IPS-18a (cell line): ENCODE results near the gene BRI3BP.
"Not testable (repeated sequence)": the region's sequence is repeated elsewhere in the genome, so short reads cannot be mapped to it uniquely, and the experiment has no call there.

Source experiments
- H3K27ac ChIP-seq: one replicate; pipeline ENCODE4 v1.5.1; 2013; ENCODE audit warnings: low read length
- H3K27me3 ChIP-seq: one replicate; pipeline ENCODE4 v1.6.1; 2013; ENCODE audit warnings: mild to moderate bottlenecking, low read length; ENCODE audit not compliant: control insufficient read depth, insufficient read depth
- H3K36me3 ChIP-seq: one replicate; pipeline ENCODE4 v1.6.1; 2013; ENCODE audit warnings: low read depth, low read length; ENCODE audit not compliant: control insufficient read depth
- H3K4me1 ChIP-seq: one replicate; pipeline ENCODE4 v1.6.1; 2013; ENCODE audit warnings: low read depth, low read length; ENCODE audit not compliant: control insufficient read depth
- H3K4me3 ChIP-seq: one replicate; pipeline ENCODE4 v1.5.1; 2013; ENCODE audit warnings: low read length
- H3K9ac ChIP-seq: one replicate; pipeline ENCODE4 v1.6.1; 2013; ENCODE audit warnings: mild to moderate bottlenecking, low read length, moderate library complexity
- H3K9me3 ChIP-seq: one replicate; pipeline ENCODE4 v1.6.1; 2013; ENCODE audit warnings: low read depth, low read length; ENCODE audit not compliant: control insufficient read depth

The BRI3BP gene

GRCh38 chr12:125025606-125026235 is 32.3 kb downstream of the BRI3BP start:
- Histone ChIP-seq H3K4me3 (no peak overlapping the region), H3K4me1 (no peaks in the 10 kb centered on the region), H3K27ac (no peak overlapping the region), H3K9me3 (no peaks in the 10 kb centered on the region), H3K27me3 (no peaks in the 10 kb centered on the region), H3K9ac (no peak overlapping the region), H3K36me3 (peaks cover 6% of the 10 kb centered on the region)

- Histone ChIP-seq H3K4me3 (no peak overlapping the region), H3K9ac (no peak overlapping the region), H3K4me1 (no peaks in the 10 kb centered on the region), H3K27ac (no peak overlapping the region), H3K36me3 (peaks cover 6% of the 10 kb centered on the region), H3K9me3 (no peaks in the 10 kb centered on the region), H3K27me3 (no peaks in the 10 kb centered on the region)
These were observed 34.7 kb downstream of the BRI3BP start for GRCh38 chr12:125028106-125028505.

- H3K27ac ChIP-seq, result no peak overlapping the region
- H3K9ac ChIP-seq, result no peak overlapping the region
- no peaks in the 10 kb centered on the region for H3K9me3 ChIP-seq
- no peaks in the 10 kb centered on the region for H3K27me3 ChIP-seq
- H3K4me1 ChIP-seq, result no peaks in the 10 kb centered on the region
- H3K36me3 ChIP-seq, result peaks cover 6% of the 10 kb centered on the region
- no peak overlapping the region for H3K4me3 ChIP-seq
These were observed 36.4 kb downstream of the BRI3BP start for GRCh38 chr12:125029761-125030358.

- not testable (repeated sequence) for H3K36me3 ChIP-seq
These were observed 38.0 kb downstream of the BRI3BP start for GRCh38 chr12:125031471-125031870.

GRCh38 chr12:125032466-125033152 is 39.2 kb downstream of the BRI3BP start:
- Histone ChIP-seq H3K36me3 (peaks cover 3% of the 10 kb centered on the region), H3K9ac (no peak overlapping the region), H3K27ac (no peak overlapping the region), H3K27me3 (no peaks in the 10 kb centered on the region), H3K4me1 (no peaks in the 10 kb centered on the region), H3K9me3 (no peaks in the 10 kb centered on the region), H3K4me3 (no peak overlapping the region)

More at GRCh38 chr12:125031471-125031870, 38.0 kb downstream of the BRI3BP start:
- not testable (repeated sequence) for H3K4me3 ChIP-seq, H3K27ac ChIP-seq, H3K9me3 ChIP-seq, H3K27me3 ChIP-seq, H3K9ac ChIP-seq, H3K4me1 ChIP-seq

GRCh38 chr12:125033288-125033687 is 39.8 kb downstream of the BRI3BP start:
- Histone ChIP-seq H3K4me1 (no peaks in the 10 kb centered on the region), H3K9me3 (no peaks in the 10 kb centered on the region), H3K27me3 (no peaks in the 10 kb centered on the region), H3K4me3 (no peak overlapping the region), H3K27ac (no peak overlapping the region), H3K36me3 (peaks cover 3% of the 10 kb centered on the region), H3K9ac (no peak overlapping the region)

GRCh38 chr12:125038976-125039625 is 45.7 kb downstream of the BRI3BP start:
- Histone ChIP-seq H3K4me3 (no peak overlapping the region), H3K4me1 (no peaks in the 10 kb centered on the region), H3K9ac (no peak overlapping the region), H3K27ac (no peak overlapping the region), H3K9me3 (no peaks in the 10 kb centered on the region), H3K36me3 (no peaks in the 10 kb centered on the region), H3K27me3 (no peaks in the 10 kb centered on the region)

GRCh38 chr12:125049093-125049458 is 55.6 kb downstream of the BRI3BP start:
- peak overlapping the region; percentile 28 for H3K4me3 ChIP-seq
- no peak overlapping the region for H3K9ac ChIP-seq
- no peaks in the 10 kb centered on the region for H3K4me1 ChIP-seq
- H3K27ac ChIP-seq, result no peak overlapping the region
- no peaks in the 10 kb centered on the region for H3K36me3 ChIP-seq
- H3K27me3 ChIP-seq, result no peaks in the 10 kb centered on the region
- no peaks in the 10 kb centered on the region for H3K9me3 ChIP-seq

- H3K4me3 ChIP-seq, result no peak overlapping the region
- no peaks in the 10 kb centered on the region for H3K9me3 ChIP-seq
- H3K9ac ChIP-seq, result no peak overlapping the region
- H3K27ac ChIP-seq, result no peak overlapping the region
- H3K36me3 ChIP-seq, result no peaks in the 10 kb centered on the region
- no peaks in the 10 kb centered on the region for H3K4me1 ChIP-seq
- H3K27me3 ChIP-seq, result no peaks in the 10 kb centered on the region
These were observed 57.0 kb downstream of the BRI3BP start for GRCh38 chr12:125050446-125050845.

- H3K9me3 ChIP-seq, result no peaks in the 10 kb centered on the region
- no peaks in the 10 kb centered on the region for H3K36me3 ChIP-seq
- no peak overlapping the region for H3K27ac ChIP-seq
- no peak overlapping the region for H3K9ac ChIP-seq
- no peaks in the 10 kb centered on the region for H3K4me1 ChIP-seq
- H3K4me3 ChIP-seq, result no peak overlapping the region
- H3K27me3 ChIP-seq, result no peaks in the 10 kb centered on the region
These were observed 57.4 kb downstream of the BRI3BP start for GRCh38 chr12:125050868-125051267.

- H3K4me1 ChIP-seq, result no peaks in the 10 kb centered on the region
- no peak overlapping the region for H3K9ac ChIP-seq
- no peaks in the 10 kb centered on the region for H3K9me3 ChIP-seq
These were observed 60.4 kb downstream of the BRI3BP start for GRCh38 chr12:125053821-125054220.

More at GRCh38 chr12:125053821-125054220, 60.4 kb downstream of the BRI3BP start:
- Histone ChIP-seq H3K27me3 (no peaks in the 10 kb centered on the region), H3K36me3 (no peaks in the 10 kb centered on the region), H3K4me3 (no peak overlapping the region), H3K27ac (no peak overlapping the region)
